Thymus (tissue), 11 donors: ENCODE measurements around the gene CMSS1. TPM values are rescaled to one million over a fixed set of nuclear protein-coding genes. Genes with fewer than 3 reads are reported as not detected.

ENCODE experiments used
- DNase-seq, 9 donors: peaks; one replicate each; pipeline ENCODE4 v3.0.0-alpha.2; 2013; ENCODE audit warnings: low spot score in 9 of 9, low read depth in 6 of 9, missing footprints in 1 of 9
- H3K27ac ChIP-seq, 2 donors: one replicate each; pipeline ENCODE4 v1.5.1; 2013; ENCODE audit warnings: control low read depth in 1 of 2, low read depth in 1 of 2, low read length in 1 of 2, mild to moderate bottlenecking in 1 of 2, moderate library complexity in 1 of 2
- H3K27me3 ChIP-seq, 2 donors: one replicate each; pipeline ENCODE4 v1.5.1; 2013; ENCODE audit warnings: low read length in 1 of 2; ENCODE audit not compliant: control insufficient read depth in 2 of 2, insufficient read depth in 1 of 2
- H3K36me3 ChIP-seq, 2 donors: one replicate each; pipeline ENCODE4 v1.5.1; 2013; ENCODE audit warnings: low read length in 1 of 2, mild to moderate bottlenecking in 1 of 2, moderate library complexity in 1 of 2; ENCODE audit not compliant: control insufficient read depth in 2 of 2, insufficient read depth in 2 of 2
- H3K4me1 ChIP-seq, 2 donors: one replicate each; pipeline ENCODE4 v1.5.1; 2013; ENCODE audit warnings: low read length in 2 of 2; ENCODE audit not compliant: control insufficient read depth in 2 of 2, insufficient read depth in 2 of 2
- H3K4me3 ChIP-seq, 2 donors: one replicate each; pipeline ENCODE4 v1.5.1; 2013; ENCODE audit warnings: low read length in 2 of 2, control low read depth in 1 of 2, mild to moderate bottlenecking in 1 of 2
- H3K9me3 ChIP-seq, 2 donors: one replicate each; pipeline ENCODE4 v1.5.1; 2013; ENCODE audit warnings: low read length in 1 of 2, mild to moderate bottlenecking in 1 of 2; ENCODE audit not compliant: control insufficient read depth in 2 of 2, insufficient read depth in 1 of 2
- WGBS: extraction: QIAGEN DNeasy Blood & Tissue Kit; methylation state at CpG from one replicate; pipeline ENCODE4 v1.1.7; 2013; 5-methylcytosine and 5-hydroxymethylcytosine counted together
- polyA plus RNA-seq: library from polyadenylated mRNA; stranded (reverse); fragments of 200-250 nt; gene quantifications from one replicate; pipeline ENCODE4 v1.2.3, GENCODE V29; 2013
- total RNA-seq: library from RNA; stranded (reverse); fragments of 120-200 nt; gene quantifications from one replicate; pipeline ENCODE4 v1.2.4, GENCODE V29; 2013
- donor health status: healthy.

The CMSS1 gene
- total and polyA plus RNA-seq, 2 donors: 27.3 to 39.0 TPM

DNA sequence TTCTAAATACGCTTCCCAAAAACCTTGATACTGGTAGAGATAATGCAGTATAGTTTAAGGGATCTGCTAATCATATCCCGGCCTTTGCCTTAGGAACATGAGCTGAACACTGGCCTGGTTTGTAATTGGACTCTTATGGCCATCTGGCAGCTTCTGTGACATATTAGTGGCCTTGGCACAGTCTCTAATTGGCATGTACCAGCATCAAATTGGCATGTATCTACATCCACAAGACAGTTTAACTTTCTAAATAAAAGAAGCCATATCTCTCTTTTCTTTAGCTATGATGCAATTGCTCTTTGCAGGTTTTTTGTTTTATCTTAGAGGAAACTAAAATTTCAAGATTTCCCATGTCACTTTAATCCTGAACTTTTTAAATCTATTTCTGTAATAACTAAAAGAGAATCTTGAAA, 341.3 kb downstream of the CMSS1 start:
- peaks cover 1 to 7% of the 10 kb centered on the region in 2 donors for H3K9me3 ChIP-seq
- H3K4me3 ChIP-seq: no peak overlapping the region
- no peak for DNase-seq
- peaks cover 0 to 4% of the 10 kb centered on the region in 2 donors for H3K36me3 ChIP-seq
- 77% methylated on average over 2 of the region's 2 CpGs for whole genome bisulfite sequencing
- H3K4me1 ChIP-seq: no peaks in the 10 kb centered on the region
- H3K27me3 ChIP-seq: no peaks in the 10 kb centered on the region
- H3K27ac ChIP-seq: no peak overlapping the region

DNA sequence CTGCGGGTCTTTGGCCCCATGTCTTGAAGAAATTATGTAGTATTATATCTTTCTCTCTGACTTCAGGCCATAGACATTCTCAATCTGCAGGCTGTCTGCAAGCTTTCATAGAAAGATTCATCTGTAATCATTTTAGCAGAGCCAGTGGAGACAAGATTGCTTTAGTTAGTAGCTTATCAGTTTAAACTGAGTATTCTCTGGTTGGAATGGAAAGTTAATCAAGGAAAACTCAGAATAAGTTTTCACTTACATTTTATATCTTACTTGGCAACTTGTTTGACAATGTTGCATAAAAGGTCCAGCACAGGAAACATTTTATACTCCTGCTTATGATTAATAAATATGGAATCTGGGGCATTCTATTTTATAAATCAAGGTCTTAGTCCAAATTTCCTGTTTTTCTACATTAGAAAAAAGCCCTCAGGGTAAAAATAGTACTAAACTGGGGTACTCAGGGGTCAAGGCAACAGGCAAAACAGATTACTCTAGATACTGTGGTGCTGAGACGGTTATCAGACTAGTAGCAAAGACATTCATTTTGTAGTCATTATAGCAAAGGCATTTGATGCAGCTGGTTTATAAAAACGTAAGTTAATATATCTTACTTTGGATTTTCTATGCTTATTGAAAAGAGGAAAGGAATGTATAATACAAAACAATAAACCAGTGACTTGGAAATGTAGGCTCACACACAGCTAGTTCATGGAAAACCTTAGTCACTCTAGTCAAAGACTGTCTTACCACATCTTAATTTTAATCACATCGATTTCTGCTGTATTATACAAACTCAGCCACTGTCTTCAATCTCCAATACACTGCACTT, 341.9 kb downstream of the CMSS1 start:
- Histone ChIP-seq H3K27me3 (no peaks in the 10 kb centered on the region), H3K27ac (no peak overlapping the region), H3K4me3 (no peak overlapping the region), H3K36me3 (peaks cover 0 to 4% of the 10 kb centered on the region in 2 donors), H3K9me3 (peaks cover 1 to 7% of the 10 kb centered on the region in 2 donors), H3K4me1 (no peaks in the 10 kb centered on the region)
- WGBS: 94% methylated on average over 4 of the region's 4 CpGs
- no peak for DNase-seq

DNA sequence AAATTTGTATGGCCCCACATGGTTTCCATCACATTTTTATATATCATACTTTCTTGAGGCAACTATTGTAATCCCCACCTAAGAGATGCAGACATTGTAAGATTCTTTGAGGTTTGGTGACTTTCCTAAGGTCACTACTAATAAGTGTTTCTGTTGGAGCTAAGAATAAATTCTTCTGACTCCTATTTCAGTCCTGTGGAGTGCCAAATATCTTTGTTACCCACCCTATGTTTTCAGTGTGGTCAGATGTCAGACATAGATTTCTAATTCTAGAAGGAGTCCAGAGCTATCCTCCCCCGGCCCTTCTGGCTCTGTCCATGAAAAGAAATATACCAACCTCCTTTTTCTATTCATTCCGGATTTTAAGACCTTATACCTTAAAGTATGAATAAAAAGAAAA, 342.9 kb downstream of the CMSS1 start:
- no peak for DNase-seq

DNA sequence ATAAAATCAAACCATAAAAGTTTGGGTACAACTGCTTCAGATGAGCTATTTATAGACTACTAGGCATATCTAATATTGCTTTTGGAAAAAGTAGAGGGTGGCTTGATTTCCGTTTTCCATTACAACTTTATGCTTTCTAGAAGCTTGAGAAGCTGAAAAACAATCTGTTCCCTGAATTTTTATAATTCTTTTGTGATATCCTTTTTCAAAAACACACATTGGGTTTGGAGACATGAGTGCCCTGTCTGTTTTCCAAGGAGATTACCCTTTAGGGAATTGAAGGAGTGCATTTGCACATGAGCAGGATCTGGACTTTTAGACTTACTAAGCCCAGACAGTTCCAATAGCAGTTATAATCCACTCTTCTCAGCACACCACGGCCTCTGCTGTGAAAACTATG, 346.1 kb downstream of the CMSS1 start:
- Histone ChIP-seq H3K9me3 (no peaks in the 10 kb centered on the region), H3K27ac (no peak overlapping the region), H3K27me3 (no peaks in the 10 kb centered on the region), H3K36me3 (peaks cover 0 to 4% of the 10 kb centered on the region in 2 donors), H3K4me1 (no peaks in the 10 kb centered on the region), H3K4me3 (no peak overlapping the region)
- DNase-seq: no peak
- WGBS: 93% methylated on average over 2 of the region's 2 CpGs

More for the DNA sequence above, 342.9 kb downstream of the CMSS1 start:
- no peaks in the 10 kb centered on the region for H3K4me1 ChIP-seq
- H3K36me3 ChIP-seq: peaks cover 0 to 4% of the 10 kb centered on the region in 2 donors
- no peak overlapping the region for H3K4me3 ChIP-seq
- no peaks in the 10 kb centered on the region for H3K27me3 ChIP-seq
- WGBS: 98% methylated on average over 2 of the region's 2 CpGs
- H3K9me3 ChIP-seq: peaks cover 1 to 7% of the 10 kb centered on the region in 2 donors
- no peak overlapping the region for H3K27ac ChIP-seq

DNA sequence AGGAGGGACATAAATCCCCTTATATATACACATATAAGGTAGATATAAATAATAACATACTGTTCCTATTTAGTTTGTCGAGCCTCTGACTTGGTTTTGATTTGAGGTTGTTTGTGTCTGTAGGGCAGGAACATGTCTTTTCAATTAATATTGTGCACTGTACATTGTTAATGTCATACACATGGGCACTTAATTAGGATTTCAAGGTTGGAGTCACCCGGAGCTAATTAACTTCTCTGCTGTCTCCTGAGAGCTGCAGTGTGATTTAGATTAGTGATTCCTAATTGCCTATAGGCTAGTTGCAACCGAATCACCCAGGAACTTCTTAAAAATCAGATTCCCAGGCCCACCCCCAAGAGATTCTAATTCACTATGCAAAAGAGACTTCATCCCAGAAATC, 347.1 kb downstream of the CMSS1 start:
- Histone ChIP-seq H3K27me3 (no peaks in the 10 kb centered on the region), H3K9me3 (no peaks in the 10 kb centered on the region), H3K4me3 (no peak overlapping the region), H3K27ac (no peak overlapping the region), H3K4me1 (no peaks in the 10 kb centered on the region), H3K36me3 (peaks cover 0 to 4% of the 10 kb centered on the region in 2 donors)
- DNase-seq: no peak
- WGBS: 95% methylated on average over 3 of the region's 3 CpGs

DNA sequence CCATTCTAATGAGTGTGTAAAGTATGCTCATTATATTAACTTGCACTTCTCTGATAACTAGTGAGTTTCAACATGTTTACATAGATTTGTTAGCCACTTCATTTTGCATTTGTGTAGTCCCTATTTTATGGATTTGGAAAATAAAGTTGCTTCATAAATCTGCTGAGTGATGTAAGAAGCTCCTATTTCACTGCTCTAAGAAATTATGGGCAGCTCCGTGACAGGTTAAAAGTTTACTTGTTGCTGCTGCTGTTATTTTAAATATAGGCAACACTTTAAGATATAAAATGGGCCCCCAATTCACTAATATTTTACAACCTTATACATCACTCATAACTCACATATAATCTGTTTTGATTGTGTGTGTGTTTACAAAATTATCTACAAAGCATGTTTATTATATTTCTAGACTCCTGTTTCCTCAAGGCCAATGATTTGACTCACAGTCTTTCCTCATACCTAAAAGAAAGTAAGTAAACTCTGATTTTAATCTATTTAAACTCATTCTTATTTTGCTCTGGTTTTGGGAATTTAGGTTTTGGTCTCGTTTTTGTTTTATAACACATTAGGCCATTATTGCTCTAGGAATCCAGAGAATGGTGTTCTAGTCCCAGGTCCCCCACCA, 348.4 kb downstream of the CMSS1 start:
- no peak for DNase-seq
- 97% methylated on average over 2 of the region's 2 CpGs for WGBS
- Histone ChIP-seq H3K27ac (no peak overlapping the region), H3K9me3 (no peaks in the 10 kb centered on the region), H3K27me3 (no peaks in the 10 kb centered on the region), H3K4me1 (no peaks in the 10 kb centered on the region), H3K36me3 (peaks cover 0 to 4% of the 10 kb centered on the region in 2 donors), H3K4me3 (no peak overlapping the region)

DNA sequence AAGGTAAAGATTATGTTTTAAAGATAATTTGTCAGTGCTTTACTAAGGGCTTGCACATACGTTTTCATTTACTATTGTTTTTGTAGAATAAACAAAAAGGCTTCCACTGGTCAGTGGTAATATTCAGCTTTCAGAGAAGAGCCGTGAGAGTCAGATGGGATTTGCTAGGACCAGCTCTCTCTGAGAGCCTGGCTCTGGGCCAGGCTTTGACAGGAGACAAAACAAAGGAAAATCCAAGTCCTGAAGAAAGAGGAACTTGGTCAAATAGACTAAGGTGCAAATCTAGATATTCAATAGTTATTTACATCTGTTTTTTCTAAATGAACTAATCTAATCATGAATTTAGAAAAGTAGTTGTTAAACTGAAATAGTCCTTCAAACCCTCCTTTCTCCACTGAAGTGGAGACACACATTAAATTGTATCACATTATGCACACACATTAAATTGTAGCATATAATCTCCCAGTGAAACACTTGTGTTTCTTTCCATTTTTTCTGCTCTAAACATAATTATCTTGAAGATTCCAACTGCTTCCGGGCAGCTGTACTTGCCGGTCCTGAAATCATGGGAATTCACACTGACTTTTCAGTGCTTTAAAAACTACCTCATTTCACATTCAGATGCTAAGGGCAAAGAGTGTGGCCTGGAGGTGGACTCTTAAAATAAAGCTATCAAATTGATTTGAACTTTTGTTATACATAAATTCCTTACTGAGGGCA, 351.7 kb downstream of the CMSS1 start:
- Histone ChIP-seq H3K27me3 (no peaks in the 10 kb centered on the region), H3K4me1 (no peaks in the 10 kb centered on the region), H3K4me3 (no peak overlapping the region), H3K27ac (no peak overlapping the region), H3K9me3 (no peaks in the 10 kb centered on the region), H3K36me3 (no peaks in the 10 kb centered on the region)
- no peak for DNase-seq
- 84% methylated on average over 4 of the region's 4 CpGs for WGBS

DNA sequence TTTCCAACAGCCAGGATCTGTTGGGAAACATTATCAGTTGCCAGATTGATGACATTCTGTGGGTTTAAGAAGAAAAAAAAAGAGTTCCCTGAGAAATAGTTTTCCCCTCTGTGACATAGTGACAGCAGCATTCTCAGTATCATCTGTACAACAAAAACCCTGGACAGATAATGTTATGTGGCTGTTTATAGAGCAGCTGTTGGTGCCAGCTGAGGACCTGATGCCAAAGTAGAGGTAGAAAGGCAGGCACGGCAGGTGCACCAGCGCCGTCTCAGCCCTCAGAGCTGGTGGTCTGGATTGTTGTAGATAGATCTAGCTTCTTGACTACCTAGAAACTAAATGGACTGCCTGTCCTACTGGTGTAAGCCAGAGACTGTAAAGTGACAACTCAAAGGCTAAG, 352.8 kb downstream of the CMSS1 start:
- Histone ChIP-seq H3K36me3 (no peaks in the 10 kb centered on the region), H3K4me1 (no peaks in the 10 kb centered on the region), H3K9me3 (no peaks in the 10 kb centered on the region), H3K4me3 (no peak overlapping the region), H3K27ac (no peak overlapping the region), H3K27me3 (no peaks in the 10 kb centered on the region)
- WGBS: 97% methylated on average over 3 of the region's 3 CpGs
- no peak for DNase-seq
